Astrocyte (in vitro differentiated cells and primary cell): Measurements from ENCODE around the gene AGGF1. TPM values are rescaled to one million over a fixed set of nuclear protein-coding genes. Genes with fewer than 3 reads are reported as not detected.
A peak's percentile ranks its signal among the peaks of the same experiment; 100 is the strongest.

ENCODE experiments used
- DNase-seq: peaks from one replicate; pipeline ENCODE4 v3.0.0-alpha.2; 2010; ENCODE audit warnings: low read depth
- FAIRE-seq: peaks from 2 replicates; lab custom pipeline; 2011; peaks lifted over from hg19 to GRCh38; lab: Jason Lieb, UNC
- H2AFZ ChIP-seq: 2 replicates; pipeline ENCODE4 v1.6.0; 2012; ENCODE audit warnings: low read depth, low read length, inconsistent platforms
- H3K27ac ChIP-seq: 2 replicates; pipeline ENCODE4 v1.5.1; 2011; ENCODE audit warnings: low read depth, low read length, inconsistent platforms
- H3K27me3 ChIP-seq: 2 replicates; pipeline ENCODE4 v1.6.0; 2011; ENCODE audit warnings: low read length, inconsistent platforms; ENCODE audit not compliant: insufficient read depth
- H3K36me3 ChIP-seq: 2 replicates; pipeline ENCODE4 v1.5.1; 2011; ENCODE audit warnings: low read length, inconsistent platforms; ENCODE audit not compliant: insufficient read depth
- H3K4me1 ChIP-seq: 2 replicates; pipeline ENCODE4 v1.5.1; 2011; ENCODE audit warnings: low read length, inconsistent platforms; ENCODE audit not compliant: insufficient read depth
- H3K4me2 ChIP-seq: 2 replicates; pipeline ENCODE4 v1.6.0; 2012; ENCODE audit warnings: low read length, inconsistent platforms
- H3K4me3 ChIP-seq: 2 replicates; pipeline ENCODE4 v1.5.1; 2011; ENCODE audit warnings: low read depth, mild to moderate bottlenecking, low read length, inconsistent platforms; ENCODE audit not compliant: insufficient read depth
- H3K79me2 ChIP-seq: 2 replicates; pipeline ENCODE4 v1.6.0; 2012; ENCODE audit warnings: mild to moderate bottlenecking, low read length, inconsistent platforms; ENCODE audit not compliant: insufficient read depth
- H3K9ac ChIP-seq: 2 replicates; pipeline ENCODE4 v1.6.0; 2012; ENCODE audit warnings: mild to moderate bottlenecking, low read length, inconsistent platforms
- H3K9me3 ChIP-seq: 2 replicates; pipeline ENCODE4 v1.5.1; 2012; ENCODE audit warnings: low read depth, mild to moderate bottlenecking, low read length, inconsistent platforms; ENCODE audit not compliant: insufficient read depth
- H4K20me1 ChIP-seq: 2 replicates; pipeline ENCODE4 v1.6.0; 2012; ENCODE audit warnings: low read length, inconsistent platforms; ENCODE audit not compliant: insufficient read depth
- H3K27ac Mint-ChIP-seq: one replicate; pipeline ENCODE4 v1.8.0; 2021; ENCODE audit warnings: mild to moderate bottlenecking, mixed read lengths; ENCODE audit not compliant: unreplicated experiment
- H3K27me3 Mint-ChIP-seq: one replicate; pipeline ENCODE4 v1.8.0; 2021; ENCODE audit warnings: low read depth, mixed read lengths; ENCODE audit not compliant: unreplicated experiment
- H3K36me3 Mint-ChIP-seq: one replicate; pipeline ENCODE4 v1.8.0; 2021; ENCODE audit warnings: low read depth, mixed read lengths; ENCODE audit not compliant: unreplicated experiment
- H3K4me1 Mint-ChIP-seq: one replicate; pipeline ENCODE4 v1.8.0; 2021; ENCODE audit warnings: low read depth, mixed read lengths; ENCODE audit not compliant: unreplicated experiment
- H3K4me3 Mint-ChIP-seq: one replicate; pipeline ENCODE4 v1.8.0; 2021; ENCODE audit warnings: mild to moderate bottlenecking, moderate library complexity, mixed read lengths; ENCODE audit not compliant: unreplicated experiment
- H3K9me3 Mint-ChIP-seq: one replicate; pipeline ENCODE4 v1.8.0; 2021; ENCODE audit warnings: mild to moderate bottlenecking, mixed read lengths; ENCODE audit not compliant: unreplicated experiment
- EZH2 ChIP-seq: IDR thresholded peaks from 2 replicates; pipeline ENCODE4 v1.6.1; 2012; ENCODE audit warnings: mild to moderate bottlenecking, low read length, inconsistent platforms; ENCODE audit not compliant: insufficient read depth
- total RNA-seq: library from RNA; stranded (reverse); gene quantifications from 2 replicates; pipeline ENCODE4 v1.2.1, GENCODE V29; 2021
- TF ChIP-seq, protein P1 (sequence below): IDR thresholded peaks from 2 replicates; pipeline ENCODE4 v1.5.1; 2011; ENCODE audit warnings: low read depth, mild to moderate bottlenecking, inconsistent platforms, low read length, moderate library complexity; ENCODE audit not compliant: insufficient read depth

AGGF1 gene
- total RNA-seq, 1 donor from 2014 or later: 18.2 TPM

GRCh38 chr5:77028631-77029375, 1.4 kb upstream of the AGGF1 start:
- H3K4me3 Mint-ChIP-seq: no peak overlapping the region

DNA sequence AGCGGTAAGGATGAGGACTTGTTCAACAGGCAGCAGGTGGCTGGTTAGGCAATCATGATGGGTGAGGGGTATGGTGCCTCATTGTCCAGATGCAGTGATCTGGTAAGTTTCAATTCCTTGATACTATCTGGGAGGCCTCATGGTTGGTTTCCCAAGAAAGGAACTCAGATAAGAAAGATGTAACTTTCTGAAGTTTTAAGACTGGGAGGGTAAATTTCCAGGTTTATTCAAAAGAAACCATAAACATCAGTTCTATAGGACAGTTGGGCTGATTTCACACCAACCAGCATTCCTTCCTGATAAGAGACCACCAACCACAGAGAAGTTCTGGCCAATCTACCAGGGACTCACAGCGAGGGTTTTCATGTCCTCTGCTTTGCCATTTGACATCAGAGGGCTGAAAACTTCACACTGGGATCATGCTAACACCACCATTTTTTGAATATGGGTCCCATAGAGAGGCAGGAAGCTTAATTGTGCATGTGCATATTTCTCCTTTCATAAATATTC, 773 bp upstream of the AGGF1 start:
- FAIRE-seq (no peak), DNase-seq (no peak)
- Histone ChIP-seq H3K9ac (peak overlapping the region; percentile 94), H2AFZ (peak overlapping the region; percentile 92), H3K79me2 (peaks cover 26% of the 10 kb centered on the region), H3K4me2 (peak overlapping the region; percentile 98), H4K20me1 (peaks cover 6% of the 10 kb centered on the region), H3K9me3 (peaks cover 7% of the 10 kb centered on the region), H3K27me3 (no peaks in the 10 kb centered on the region), H3K4me1 (peaks cover 10% of the 10 kb centered on the region), H3K4me3 (peak overlapping the region; percentile 90), H3K27ac (no peak overlapping the region), H3K36me3 (no peaks in the 10 kb centered on the region)
- H3K9me3 Mint-ChIP-seq: peaks cover 10% of the 10 kb centered on the region
- no peak overlapping the region for H3K27ac Mint-ChIP-seq
- H3K36me3 Mint-ChIP-seq: no peaks in the 10 kb centered on the region
- H3K27me3 Mint-ChIP-seq: no peaks in the 10 kb centered on the region
- H3K4me3 Mint-ChIP-seq: peak overlapping the region; percentile 89
- peaks cover 7% of the 10 kb centered on the region for H3K4me1 Mint-ChIP-seq
- TF ChIP-seq, protein P1, sequence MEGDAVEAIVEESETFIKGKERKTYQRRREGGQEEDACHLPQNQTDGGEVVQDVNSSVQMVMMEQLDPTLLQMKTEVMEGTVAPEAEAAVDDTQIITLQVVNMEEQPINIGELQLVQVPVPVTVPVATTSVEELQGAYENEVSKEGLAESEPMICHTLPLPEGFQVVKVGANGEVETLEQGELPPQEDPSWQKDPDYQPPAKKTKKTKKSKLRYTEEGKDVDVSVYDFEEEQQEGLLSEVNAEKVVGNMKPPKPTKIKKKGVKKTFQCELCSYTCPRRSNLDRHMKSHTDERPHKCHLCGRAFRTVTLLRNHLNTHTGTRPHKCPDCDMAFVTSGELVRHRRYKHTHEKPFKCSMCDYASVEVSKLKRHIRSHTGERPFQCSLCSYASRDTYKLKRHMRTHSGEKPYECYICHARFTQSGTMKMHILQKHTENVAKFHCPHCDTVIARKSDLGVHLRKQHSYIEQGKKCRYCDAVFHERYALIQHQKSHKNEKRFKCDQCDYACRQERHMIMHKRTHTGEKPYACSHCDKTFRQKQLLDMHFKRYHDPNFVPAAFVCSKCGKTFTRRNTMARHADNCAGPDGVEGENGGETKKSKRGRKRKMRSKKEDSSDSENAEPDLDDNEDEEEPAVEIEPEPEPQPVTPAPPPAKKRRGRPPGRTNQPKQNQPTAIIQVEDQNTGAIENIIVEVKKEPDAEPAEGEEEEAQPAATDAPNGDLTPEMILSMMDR: no peak
- no peak for TF ChIP-seq EZH2

More at GRCh38 chr5:77028631-77029375, 1.4 kb upstream of the AGGF1 start:
- H3K4me1 Mint-ChIP-seq: peaks cover 7% of the 10 kb centered on the region
- Histone ChIP-seq H3K4me3 (no peak overlapping the region), H3K27ac (no peak overlapping the region), H3K79me2 (peaks cover 24% of the 10 kb centered on the region), H3K27me3 (no peaks in the 10 kb centered on the region), H3K36me3 (no peaks in the 10 kb centered on the region), H3K9ac (no peak overlapping the region), H4K20me1 (peaks cover 6% of the 10 kb centered on the region), H3K9me3 (peaks cover 7% of the 10 kb centered on the region), H2AFZ (no peak overlapping the region), H3K4me2 (no peak overlapping the region), H3K4me1 (peaks cover 10% of the 10 kb centered on the region)
- H3K27ac Mint-ChIP-seq: no peak overlapping the region
- FAIRE-seq (no peak), DNase-seq (no peak)
- peaks cover 10% of the 10 kb centered on the region for H3K9me3 Mint-ChIP-seq
- TF ChIP-seq, protein P1: no peak
- TF ChIP-seq EZH2: no peak
- no peaks in the 10 kb centered on the region for H3K36me3 Mint-ChIP-seq
- H3K27me3 Mint-ChIP-seq: no peaks in the 10 kb centered on the region

DNA sequence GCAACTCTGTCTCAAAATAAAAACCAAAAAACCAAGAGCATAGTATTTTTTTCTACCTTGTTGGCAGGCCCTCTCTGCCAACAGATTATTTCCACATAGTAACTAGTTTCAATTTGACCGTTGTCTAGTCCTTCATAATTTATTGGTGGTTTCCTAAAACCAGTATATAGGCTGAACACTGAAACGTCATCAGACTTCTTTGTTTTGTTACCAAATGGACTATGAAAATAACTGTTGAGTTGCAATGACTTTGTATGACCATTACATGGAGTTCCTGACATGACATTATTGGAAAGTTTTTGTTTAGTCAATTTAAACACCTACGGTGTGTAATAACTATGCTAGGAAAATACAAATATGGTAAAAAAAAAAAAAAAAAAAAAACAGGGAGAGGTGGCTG, 1.7 kb downstream of the AGGF1 start:
- no peak for FAIRE-seq
- H4K20me1 ChIP-seq: peaks cover 6% of the 10 kb centered on the region
- H3K27ac ChIP-seq: no peak overlapping the region
- Mint-ChIP-seq H3K27ac (no peak overlapping the region), H3K36me3 (peaks cover 2% of the 10 kb centered on the region), H3K9me3 (peaks cover 10% of the 10 kb centered on the region), H3K4me1 (peaks cover 9% of the 10 kb centered on the region), H3K4me3 (peak overlapping the region; percentile 89), H3K27me3 (no peaks in the 10 kb centered on the region)
- no peaks in the 10 kb centered on the region for H3K27me3 ChIP-seq
- no peak overlapping the region for H3K9ac ChIP-seq
- H3K4me1 ChIP-seq: peaks cover 10% of the 10 kb centered on the region
- H3K4me3 ChIP-seq: no peak overlapping the region
- TF ChIP-seq EZH2: no peak
- TF ChIP-seq, protein P1: no peak
- no peak for DNase-seq
- peaks cover 7% of the 10 kb centered on the region for H3K36me3 ChIP-seq
- H3K9me3 ChIP-seq: peaks cover 7% of the 10 kb centered on the region
- peak overlapping the region; percentile 98 for H3K4me2 ChIP-seq
- H2AFZ ChIP-seq: no peak overlapping the region
- peaks cover 26% of the 10 kb centered on the region for H3K79me2 ChIP-seq
